WTC11 (cell line): Measurements from ENCODE around the gene GBF1.

Experiments
- ATF1 ChIP-seq: sonication (generic); formaldehyde crosslinking; IDR thresholded peaks from 2 replicates; pipeline ENCODE4 v1.8.1; 2023; ENCODE audit warnings: mild to moderate bottlenecking, moderate library complexity, missing genetic modification reagents
- TF ChIP-seq, protein P1 (sequence below): fragments of 200-600 bp; IDR thresholded peaks from 2 replicates; pipeline ENCODE4 v1.8.0; 2022; ENCODE audit warnings: antibody characterized with exemption
- TF ChIP-seq, protein P2 (sequence below): fragments of 250-450 bp; sonication (Bioruptor Pico); IDR thresholded peaks from 2 replicates; pipeline ENCODE4 v1.9.0; 2021; ENCODE audit warnings: mild to moderate bottlenecking, borderline replicate concordance

DNA sequence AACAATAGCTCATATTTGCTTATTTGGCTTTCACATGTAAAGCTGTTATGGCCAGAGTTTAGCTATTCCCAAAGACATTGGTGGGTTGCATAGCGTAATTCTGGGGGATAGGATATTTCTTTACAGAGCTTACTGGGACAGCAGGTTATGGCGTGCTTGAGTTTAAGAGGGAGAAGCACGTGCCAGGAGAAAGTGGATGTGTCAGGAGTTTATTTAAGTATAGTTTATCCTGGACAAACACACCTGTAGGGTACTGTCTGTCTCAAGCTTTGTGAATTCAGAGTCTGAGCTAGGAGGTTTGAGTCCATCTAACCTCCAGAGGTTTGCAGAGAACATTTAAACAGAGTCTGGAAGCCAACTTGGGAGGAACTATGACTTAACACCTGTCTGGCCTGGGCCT, 21.3 kb downstream of the GBF1 start:
- TF ChIP-seq ATF1: no peak
- TF ChIP-seq, protein P1, sequence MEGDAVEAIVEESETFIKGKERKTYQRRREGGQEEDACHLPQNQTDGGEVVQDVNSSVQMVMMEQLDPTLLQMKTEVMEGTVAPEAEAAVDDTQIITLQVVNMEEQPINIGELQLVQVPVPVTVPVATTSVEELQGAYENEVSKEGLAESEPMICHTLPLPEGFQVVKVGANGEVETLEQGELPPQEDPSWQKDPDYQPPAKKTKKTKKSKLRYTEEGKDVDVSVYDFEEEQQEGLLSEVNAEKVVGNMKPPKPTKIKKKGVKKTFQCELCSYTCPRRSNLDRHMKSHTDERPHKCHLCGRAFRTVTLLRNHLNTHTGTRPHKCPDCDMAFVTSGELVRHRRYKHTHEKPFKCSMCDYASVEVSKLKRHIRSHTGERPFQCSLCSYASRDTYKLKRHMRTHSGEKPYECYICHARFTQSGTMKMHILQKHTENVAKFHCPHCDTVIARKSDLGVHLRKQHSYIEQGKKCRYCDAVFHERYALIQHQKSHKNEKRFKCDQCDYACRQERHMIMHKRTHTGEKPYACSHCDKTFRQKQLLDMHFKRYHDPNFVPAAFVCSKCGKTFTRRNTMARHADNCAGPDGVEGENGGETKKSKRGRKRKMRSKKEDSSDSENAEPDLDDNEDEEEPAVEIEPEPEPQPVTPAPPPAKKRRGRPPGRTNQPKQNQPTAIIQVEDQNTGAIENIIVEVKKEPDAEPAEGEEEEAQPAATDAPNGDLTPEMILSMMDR: no peak
- TF ChIP-seq, protein P2, sequence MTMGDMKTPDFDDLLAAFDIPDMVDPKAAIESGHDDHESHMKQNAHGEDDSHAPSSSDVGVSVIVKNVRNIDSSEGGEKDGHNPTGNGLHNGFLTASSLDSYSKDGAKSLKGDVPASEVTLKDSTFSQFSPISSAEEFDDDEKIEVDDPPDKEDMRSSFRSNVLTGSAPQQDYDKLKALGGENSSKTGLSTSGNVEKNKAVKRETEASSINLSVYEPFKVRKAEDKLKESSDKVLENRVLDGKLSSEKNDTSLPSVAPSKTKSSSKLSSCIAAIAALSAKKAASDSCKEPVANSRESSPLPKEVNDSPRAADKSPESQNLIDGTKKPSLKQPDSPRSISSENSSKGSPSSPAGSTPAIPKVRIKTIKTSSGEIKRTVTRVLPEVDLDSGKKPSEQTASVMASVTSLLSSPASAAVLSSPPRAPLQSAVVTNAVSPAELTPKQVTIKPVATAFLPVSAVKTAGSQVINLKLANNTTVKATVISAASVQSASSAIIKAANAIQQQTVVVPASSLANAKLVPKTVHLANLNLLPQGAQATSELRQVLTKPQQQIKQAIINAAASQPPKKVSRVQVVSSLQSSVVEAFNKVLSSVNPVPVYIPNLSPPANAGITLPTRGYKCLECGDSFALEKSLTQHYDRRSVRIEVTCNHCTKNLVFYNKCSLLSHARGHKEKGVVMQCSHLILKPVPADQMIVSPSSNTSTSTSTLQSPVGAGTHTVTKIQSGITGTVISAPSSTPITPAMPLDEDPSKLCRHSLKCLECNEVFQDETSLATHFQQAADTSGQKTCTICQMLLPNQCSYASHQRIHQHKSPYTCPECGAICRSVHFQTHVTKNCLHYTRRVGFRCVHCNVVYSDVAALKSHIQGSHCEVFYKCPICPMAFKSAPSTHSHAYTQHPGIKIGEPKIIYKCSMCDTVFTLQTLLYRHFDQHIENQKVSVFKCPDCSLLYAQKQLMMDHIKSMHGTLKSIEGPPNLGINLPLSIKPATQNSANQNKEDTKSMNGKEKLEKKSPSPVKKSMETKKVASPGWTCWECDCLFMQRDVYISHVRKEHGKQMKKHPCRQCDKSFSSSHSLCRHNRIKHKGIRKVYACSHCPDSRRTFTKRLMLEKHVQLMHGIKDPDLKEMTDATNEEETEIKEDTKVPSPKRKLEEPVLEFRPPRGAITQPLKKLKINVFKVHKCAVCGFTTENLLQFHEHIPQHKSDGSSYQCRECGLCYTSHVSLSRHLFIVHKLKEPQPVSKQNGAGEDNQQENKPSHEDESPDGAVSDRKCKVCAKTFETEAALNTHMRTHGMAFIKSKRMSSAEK (CRISPR knock-in tag): no peak
